Psoas muscle (tissue), 8 donors: ENCODE data around the gene LRRC57. TPM values are rescaled to one million over a fixed set of nuclear protein-coding genes. Genes with fewer than 3 reads are reported as not detected.
"Not testable (repeated sequence)": the region's sequence is repeated elsewhere in the genome, so short reads cannot be mapped to it uniquely, and the experiment has no call there.

Source experiments
- ATAC-seq, 4 donors: fragments of 200-7000 bp; cut with Tn5 transposase; one replicate each; pipeline ENCODE4 v1.9.1; 2020; ENCODE audit warnings: moderate library complexity in 3 of 4, mild to moderate bottlenecking in 2 of 4
- DNase-seq, 2 donors: peaks; one replicate each; pipeline ENCODE4 v3.0.0-alpha.2; 2020
- H3K27ac ChIP-seq: fragments of 200-600 bp; one replicate; pipeline ENCODE4 v1.8.0; 2022
- H3K27me3 ChIP-seq, 3 donors: fragments of 200-600 bp in 1 of 3; one replicate each; pipeline versions ENCODE4 v1.6.1 to v1.8.0; 2013 to 2022; ENCODE audit warnings: low read length in 2 of 3, mild to moderate bottlenecking in 2 of 3, moderate library complexity in 1 of 3; ENCODE audit not compliant: insufficient read depth in 3 of 3
- H3K36me3 ChIP-seq, 2 donors: fragments of 200-600 bp in 1 of 2; one replicate each; pipeline versions ENCODE4 v1.6.1 to v1.8.0; 2013 to 2022; ENCODE audit warnings: low read depth in 1 of 2, mild to moderate bottlenecking in 1 of 2, moderate library complexity in 1 of 2; ENCODE audit not compliant: insufficient read depth in 1 of 2
- H3K4me1 ChIP-seq: fragments of 200-600 bp; one replicate; pipeline ENCODE4 v1.8.0; 2022
- H3K4me3 ChIP-seq: fragments of 200-600 bp; one replicate; pipeline ENCODE4 v1.8.0; 2022; ENCODE audit warnings: mild to moderate bottlenecking
- H3K9me3 ChIP-seq: fragments of 200-600 bp; one replicate; pipeline ENCODE4 v1.8.0; 2022
- WGBS, 3 donors: extraction: QIAGEN DNeasy Blood & Tissue Kit; methylation state at CpG; one replicate each; pipeline versions ENCODE4 v1.1.6 to v1.1.7; 2013; 5-methylcytosine and 5-hydroxymethylcytosine counted together
- intact Hi-C, 2 donors: fragments of 100-400 bp; cut with DNase I; formaldehyde crosslinking; loops; one replicate each; pipeline versions ENCODE4 v1.11.0 to v1.14.2; 2022
- polyA plus RNA-seq, 3 donors: library from polyadenylated mRNA; stranded (reverse); fragments of 200-250 nt; gene quantifications; one replicate each; pipeline ENCODE4 v1.2.3, GENCODE V29; 2013
- total RNA-seq, 4 donors: library from RNA; stranded (reverse); fragmentation: NEBNext Ultra II Directional in 2 of 4; extraction: Animal tissue kit (Norgen Biotek cat#: 25700) in 2 of 4; gene quantifications; one replicate each; pipeline versions ENCODE4 v1.2.1 to v1.2.4, GENCODE V29; 2021 to 2023
- TF ChIP-seq, protein P1 (sequence below): fragments of 200-600 bp; IDR thresholded peaks from one replicate; pipeline ENCODE4 v1.8.0; 2022; ENCODE audit warnings: antibody characterized with exemption
- donor health status: healthy with polysubstance abuse.
- donor health status: DM: no; HTN: no; CAD: no; lungs with moderate emphysema.
- donor health status: Bipolar disorder and iron deficiency.
- donor health status: healthy.
- donor health status: DM: yes; HTN: yes; CAD: no.
- donor health status: DM: no; HTN: no; CAD: no.
- donor health status: DM: no; HTN: no; CAD: no.
- donor health status: DM: yes; HTN: yes; CAD: no.

LRRC57 gene
- total and polyA plus RNA-seq, 7 donors, result 3.7 to 16.3 (median 8.3) TPM

GRCh38 chr15:42576776-42577175 lies 28.2 kb upstream of the LRRC57 start:
- peaks cover 0 to 5% (median 0%) of the 10 kb centered on the region in 3 donors for H3K27me3 ChIP-seq
- 64 to 76% (median 74%) methylated on average over 1 of the region's 1 CpG for WGBS, 3 donors
- peaks cover 9% of the 10 kb centered on the region for H3K4me1 ChIP-seq
- H3K4me3 ChIP-seq, result peak overlapping the region; percentile 90
- no peak for DNase-seq
- H3K9me3 ChIP-seq, result no peaks in the 10 kb centered on the region
- H3K27ac ChIP-seq, result peak overlapping the region; percentile 51
- no peaks in the 10 kb centered on the region for H3K36me3 ChIP-seq
- intact Hi-C loops, result no loop called here
- TF ChIP-seq, protein P1, sequence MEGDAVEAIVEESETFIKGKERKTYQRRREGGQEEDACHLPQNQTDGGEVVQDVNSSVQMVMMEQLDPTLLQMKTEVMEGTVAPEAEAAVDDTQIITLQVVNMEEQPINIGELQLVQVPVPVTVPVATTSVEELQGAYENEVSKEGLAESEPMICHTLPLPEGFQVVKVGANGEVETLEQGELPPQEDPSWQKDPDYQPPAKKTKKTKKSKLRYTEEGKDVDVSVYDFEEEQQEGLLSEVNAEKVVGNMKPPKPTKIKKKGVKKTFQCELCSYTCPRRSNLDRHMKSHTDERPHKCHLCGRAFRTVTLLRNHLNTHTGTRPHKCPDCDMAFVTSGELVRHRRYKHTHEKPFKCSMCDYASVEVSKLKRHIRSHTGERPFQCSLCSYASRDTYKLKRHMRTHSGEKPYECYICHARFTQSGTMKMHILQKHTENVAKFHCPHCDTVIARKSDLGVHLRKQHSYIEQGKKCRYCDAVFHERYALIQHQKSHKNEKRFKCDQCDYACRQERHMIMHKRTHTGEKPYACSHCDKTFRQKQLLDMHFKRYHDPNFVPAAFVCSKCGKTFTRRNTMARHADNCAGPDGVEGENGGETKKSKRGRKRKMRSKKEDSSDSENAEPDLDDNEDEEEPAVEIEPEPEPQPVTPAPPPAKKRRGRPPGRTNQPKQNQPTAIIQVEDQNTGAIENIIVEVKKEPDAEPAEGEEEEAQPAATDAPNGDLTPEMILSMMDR, result no peak
- no peak for ATAC-seq

GRCh38 chr15:42576040-42576594 lies 27.5 kb upstream of the LRRC57 start:
- no peak for DNase-seq
- H3K9me3 ChIP-seq, result no peaks in the 10 kb centered on the region
- H3K4me1 ChIP-seq, result peaks cover 7% of the 10 kb centered on the region
- ATAC-seq, result no peak
- H3K27me3 ChIP-seq, result peaks cover 0 to 5% (median 0%) of the 10 kb centered on the region in 3 donors
- TF ChIP-seq, protein P1, result no peak
- H3K27ac ChIP-seq, result peak overlapping the region; percentile 73
- WGBS, 3 donors, result 8 to 13% (median 11%) methylated on average over 16 of the region's 16 CpGs
- H3K4me3 ChIP-seq, result peak overlapping the region; percentile 90
- intact Hi-C loops, result no loop called here
- no peaks in the 10 kb centered on the region for H3K36me3 ChIP-seq

DNA sequence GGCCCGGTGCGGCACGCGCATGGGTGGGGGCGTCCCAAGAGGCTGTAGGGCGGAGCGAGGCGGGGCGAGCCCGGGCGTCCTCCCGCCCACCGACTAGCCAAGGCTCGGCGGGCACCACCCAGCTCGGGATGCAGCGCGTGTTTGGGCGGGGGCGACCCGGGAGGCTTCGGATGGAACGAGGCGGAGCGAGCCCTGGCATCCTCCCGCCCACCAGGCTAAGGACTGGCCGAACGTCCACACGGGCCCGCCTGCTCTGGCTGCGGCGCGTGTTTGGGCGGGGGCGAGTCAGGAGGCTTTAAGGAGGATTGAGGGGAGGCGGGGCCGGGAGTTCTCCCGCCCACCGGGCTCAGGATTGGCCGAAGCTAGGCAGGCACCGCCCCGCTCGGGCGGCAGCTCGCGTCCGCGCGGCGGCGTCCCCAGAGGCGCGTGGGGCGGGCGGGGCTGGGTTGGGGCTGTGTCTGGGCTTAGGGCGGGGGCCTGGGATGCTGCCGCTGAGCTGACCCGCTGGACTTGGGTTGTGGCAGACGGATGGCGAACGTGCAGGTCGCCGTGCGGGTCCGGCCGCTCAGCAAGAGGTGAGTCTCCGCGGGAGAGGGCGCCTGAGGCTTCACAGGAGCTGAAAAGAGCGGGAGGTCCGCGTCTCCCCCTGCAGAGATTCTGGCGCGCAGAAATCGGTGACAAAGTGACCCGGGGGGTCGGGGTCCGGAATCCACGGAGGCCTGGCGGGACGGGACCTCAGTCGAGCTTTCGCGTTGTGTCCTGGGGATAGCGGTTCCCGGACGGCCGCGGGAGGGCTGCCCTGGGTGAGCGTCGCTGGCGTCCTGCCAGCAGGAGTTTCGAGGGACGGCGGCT lies 26.8 kb upstream of the LRRC57 start, which contains the start of gene STARD9:
Gene STARD9, plus strand, starts transcription at position 419 of the 852 bp plus-strand sequence. Its CDS starts 110 bp downstream, at position 529.
- intact Hi-C loops, result no loop called here
- Histone ChIP-seq H3K27me3 (peaks cover 0 to 5% (median 0%) of the 10 kb centered on the region in 3 donors), H3K9me3 (no peaks in the 10 kb centered on the region), H3K27ac (peak within 1 kb of the TSS; percentile 73), H3K4me1 (peaks cover 7% of the 10 kb centered on the region), H3K4me3 (peak within 1 kb of the TSS; percentile 90), H3K36me3 (no peaks in the 10 kb centered on the region)
- 0 to 1% (median 0%) methylated on average over 71 to 95 of the region's 95 CpGs for WGBS, 3 donors
- DNase-seq (peak; percentile 99), ATAC-seq (peak; percentile 97 to 98 (median 98))
- TF ChIP-seq, protein P1, result no peak

DNA sequence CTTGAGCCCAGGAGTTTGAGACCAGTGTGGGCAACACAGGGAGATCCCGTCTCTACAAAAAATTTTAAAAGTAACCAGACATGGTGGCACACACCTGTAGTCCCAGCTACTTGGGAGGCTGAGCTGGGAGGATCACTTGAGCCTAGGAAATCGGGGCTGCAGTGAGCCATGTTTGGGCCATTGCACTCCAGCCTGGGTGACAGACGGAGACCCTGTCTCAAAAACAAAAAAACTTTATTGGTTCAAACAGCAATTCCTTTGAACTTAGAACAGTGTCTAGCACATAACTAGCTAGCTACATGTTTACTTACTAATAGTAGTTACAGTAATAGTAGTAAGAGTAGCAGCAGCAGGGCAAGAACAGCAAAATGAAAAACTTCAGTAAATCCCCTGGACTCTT lies 10.1 kb upstream of the LRRC57 start:
- Histone ChIP-seq H3K4me3 (no peak overlapping the region), H3K27ac (no peak overlapping the region), H3K27me3 (no peaks in the 10 kb centered on the region), H3K9me3 (no peaks in the 10 kb centered on the region), H3K4me1 (no peaks in the 10 kb centered on the region), H3K36me3 (peaks cover 2 to 58% of the 10 kb centered on the region in 2 donors)
- TF ChIP-seq, protein P1, result no peak
- ATAC-seq, result no peak
- DNase-seq, result no peak
- WGBS, 3 donors, result 94 to 98% (median 95%) methylated on average over 3 of the region's 3 CpGs
- intact Hi-C loops, result no loop called here

DNA sequence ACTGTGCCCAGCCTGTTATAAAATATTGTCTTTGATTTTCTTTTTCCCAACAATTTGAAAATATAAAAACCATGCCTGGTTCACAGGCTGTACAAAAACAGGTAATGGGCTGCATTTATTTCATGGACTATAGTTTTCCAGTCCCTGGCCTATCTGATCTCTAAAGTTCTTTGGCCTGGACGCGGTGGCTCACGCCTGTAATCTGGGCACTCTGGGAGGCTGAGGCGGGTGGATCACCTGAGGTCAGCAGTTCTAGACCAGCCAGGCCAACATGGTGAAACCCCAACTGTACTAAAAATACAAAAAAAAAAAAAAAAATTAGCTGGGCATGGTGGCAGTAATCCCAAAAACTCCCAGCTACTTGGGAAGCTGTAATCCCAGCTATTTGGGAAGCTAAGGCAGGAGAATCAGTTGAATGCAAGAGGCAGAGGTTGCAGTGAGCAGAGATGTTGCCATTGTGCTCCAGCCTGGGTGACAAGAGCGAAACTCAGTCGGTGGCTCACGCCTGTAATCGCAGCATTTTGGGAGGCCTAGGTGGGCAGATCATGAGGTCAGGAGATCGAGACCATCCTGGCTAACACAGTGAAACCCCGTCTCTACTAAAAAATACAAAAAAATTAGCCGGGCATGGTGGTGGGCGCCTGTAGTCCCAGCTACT lies 8.1 kb upstream of the LRRC57 start:
- H3K9me3 ChIP-seq, H3K27me3 ChIP-seq, H3K4me1 ChIP-seq, H3K4me3 ChIP-seq, H3K27ac ChIP-seq, DNase-seq, intact Hi-C loops: not testable (repeated sequence)
- WGBS, 3 donors, result 92 to 95% (median 93%) methylated on average over 10 of the region's 12 CpGs
- peak in 2 of 4 donors; percentile 46 to 63 for ATAC-seq
- peaks cover 2 to 37% of the 10 kb centered on the region in 2 donors for H3K36me3 ChIP-seq
